Adrenal gland (tissue), 12 donors: Measurements from ENCODE around the gene LRBA. TPM values are rescaled to one million over a fixed set of nuclear protein-coding genes. Genes with fewer than 3 reads are reported as not detected.

Experiments used
- DNase-seq, 7 donors: peaks; one replicate each; pipeline ENCODE4 v3.0.0-alpha.2; 2019 to 2020
- H3K27ac ChIP-seq, 5 donors: fragments of 200-600 bp; sonication (generic) in 4 of 5; 1 replicate in 3 of 5; 2 replicates in 2 of 5; pipeline versions ENCODE4 v1.5.1 to v1.8.0; 2016 to 2020; ENCODE audit warnings: mild to moderate bottlenecking in 1 of 5
- H3K27me3 ChIP-seq: fragments of 200-600 bp; 2 replicates; pipeline ENCODE4 v1.8.0; 2021
- H3K36me3 ChIP-seq, 2 donors: fragments of 200-600 bp; replicated peaks in 1 of 2; 1 replicate in 1 of 2; 2 replicates in 1 of 2; pipeline versions ENCODE4 v1.5.1 to v1.8.0; 2018 to 2022
- H3K4me1 ChIP-seq, 2 donors: fragments of 200-600 bp; replicated peaks in 1 of 2; 1 replicate in 1 of 2; 2 replicates in 1 of 2; pipeline versions ENCODE4 v1.5.1 to v1.8.0; 2018 to 2021
- H3K4me3 ChIP-seq, 4 donors: fragments of 200-600 bp; sonication (generic) in 3 of 4; one replicate each; pipeline ENCODE4 v1.5.1; 2016 to 2018
- H3K9me3 ChIP-seq, 3 donors: fragments of 200-600 bp; sonication (generic) in 1 of 3; replicated peaks in 1 of 3; 1 replicate in 2 of 3; 2 replicates in 1 of 3; pipeline versions ENCODE4 v1.5.1 to v1.8.0; 2016 to 2021
- CTCF ChIP-seq, 6 experiments: fragments of 450-650 bp in 4 of 6; fragments of 200-600 bp in 2 of 6; sonication (generic) in 1 of 6; IDR thresholded peaks; 1 replicate in 5 of 6; 2 replicates in 1 of 6; pipeline versions ENCODE4 v1.5.1 to v1.8.0; 2016 to 2021; ENCODE audit warnings: antibody characterized with exemption in 6 of 6, mild to moderate bottlenecking in 2 of 6, moderate library complexity in 1 of 6
- POLR2A ChIP-seq, 2 donors: fragments of 450-650 bp; IDR thresholded peaks; one replicate each; pipeline ENCODE4 v1.6.1; 2017; ENCODE audit warnings: antibody characterized with exemption in 2 of 2, mild to moderate bottlenecking in 2 of 2, moderate library complexity in 1 of 2
- WGBS, 4 donors: extraction: QIAGEN DNeasy Blood & Tissue Kit in 2 of 4; methylation state at CpG; one replicate each; pipeline versions ENCODE4 v1.1.5 to v1.1.7; 2013 to 2017; 5-methylcytosine and 5-hydroxymethylcytosine counted together
- intact Hi-C, 2 donors: fragments of 100-400 bp; cut with DNase I; formaldehyde crosslinking; loops; one replicate each; pipeline versions ENCODE4 v1.14.1 to v1.15.0; 2022 to 2023
- polyA plus RNA-seq, 3 donors: library from polyadenylated mRNA; stranded (reverse); fragments of 200-250 nt in 2 of 3; fragments of 350-450 nt in 1 of 3; fragmentation: Illumina TruSeq in 1 of 3; extraction: RNeasy Lipid Tissue Mini Kit (QIAGEN cat#74804) in 1 of 3; gene quantifications; one replicate each; pipeline ENCODE4 v1.2.3, GENCODE V29; 2013 to 2014
- total RNA-seq, 9 donors: library from RNA; depleted of rRNA in 4 of 9; stranded (reverse); fragments of >200 nt in 4 of 9; fragments of 120-200 nt in 1 of 9; fragmentation: NEBNext Ultra II Directional in 1 of 9; extraction: Animal tissue kit (Norgen Biotek cat#: 25700) in 1 of 9; gene quantifications; one replicate each; pipeline versions ENCODE4 v1.1.0 to v1.2.4, GENCODE V29; 2013 to 2023
- donor health status: healthy with polysubstance abuse.
- donor health status: Bipolar disorder and iron deficiency.
- donor health status: DM: yes; HTN: yes; CAD: no.
- donor health status: DM: no; HTN: no; CAD: no.
- donor health status: DM: no; HTN: no; CAD: no.
- donor health status: DM: yes; HTN: yes; CAD: no.

Gene LRBA
- total and polyA plus RNA-seq, 12 donors, result 9.6 to 106 (median 40.6) TPM

- no peak for TF ChIP-seq POLR2A (IDR thresholded peaks at IDR 0.05)
- TF ChIP-seq CTCF (IDR thresholded peaks at IDR 0.05), result no peak
- intact Hi-C loops, result no loop called here
- no peaks in the 10 kb centered on the region for H3K9me3 ChIP-seq
- no peak for DNase-seq
- H3K27me3 ChIP-seq, result no peaks in the 10 kb centered on the region
- no peak overlapping the region for H3K27ac ChIP-seq
- H3K4me3 ChIP-seq, result no peak overlapping the region
- no peaks in the 10 kb centered on the region for H3K4me1 ChIP-seq
- 91 to 96% (median 93%) methylated on average over 5 of the region's 5 CpGs for WGBS, 4 donors
- no peaks in the 10 kb centered on the region for H3K36me3 ChIP-seq
Observed at GRCh38 chr4:151004222-151004621, 10.9 kb downstream of the LRBA start.

GRCh38 chr4:151000747-151001429 lies 14.2 kb downstream of the LRBA start:
- intact Hi-C loops, result no loop called here
- Histone ChIP-seq H3K27ac (no peak overlapping the region), H3K4me3 (no peak overlapping the region), H3K36me3 (no peaks in the 10 kb centered on the region), H3K4me1 (peaks cover 0 to 8% of the 10 kb centered on the region in 2 donors), H3K27me3 (no peaks in the 10 kb centered on the region), H3K9me3 (no peaks in the 10 kb centered on the region)
- DNase-seq, result no peak
- WGBS, 4 donors, result 96 to 99% (median 98%) methylated on average over 3 to 7 of the region's 7 CpGs
- no peak for TF ChIP-seq CTCF (IDR thresholded peaks at IDR 0.05)
- no peak for TF ChIP-seq POLR2A (IDR thresholded peaks at IDR 0.05)

GRCh38 chr4:150999086-150999485 lies 16.0 kb downstream of the LRBA start:
- TF ChIP-seq POLR2A (IDR thresholded peaks at IDR 0.05) (no peak), CTCF (IDR thresholded peaks at IDR 0.05) (no peak)
- Histone ChIP-seq H3K27me3 (no peaks in the 10 kb centered on the region), H3K27ac (no peak overlapping the region), H3K4me1 (peaks cover 0 to 8% of the 10 kb centered on the region in 2 donors), H3K4me3 (no peak overlapping the region), H3K36me3 (no peaks in the 10 kb centered on the region), H3K9me3 (no peaks in the 10 kb centered on the region)
- no peak for DNase-seq
- intact Hi-C loops, result no loop called here
- 75 to 94% (median 85%) methylated on average over 1 of the region's 1 CpG for WGBS, 4 donors

- Histone ChIP-seq H3K4me1 (peaks cover 0 to 8% of the 10 kb centered on the region in 2 donors), H3K9me3 (no peaks in the 10 kb centered on the region), H3K27ac (no peak overlapping the region), H3K36me3 (no peaks in the 10 kb centered on the region), H3K4me3 (no peak overlapping the region), H3K27me3 (no peaks in the 10 kb centered on the region)
- no peak for DNase-seq
- intact Hi-C loops, result no loop called here
- TF ChIP-seq CTCF (IDR thresholded peaks at IDR 0.05), result no peak
- no peak for TF ChIP-seq POLR2A (IDR thresholded peaks at IDR 0.05)
Observed at GRCh38 chr4:150997141-150997540, 17.9 kb downstream of the LRBA start.
